NCI-H2081 (cell line): ENCODE data around the gene RALGPS1.
"Not testable (repeated sequence)": the region's sequence is repeated elsewhere in the genome, so short reads cannot be mapped to it uniquely, and the experiment has no call there.

Experiments
- DNase-seq, 2 experiments: peaks; one replicate each; lab custom pipeline; 2025; lab: John Stamatoyannopoulos, UW

The RALGPS1 gene

DNA sequence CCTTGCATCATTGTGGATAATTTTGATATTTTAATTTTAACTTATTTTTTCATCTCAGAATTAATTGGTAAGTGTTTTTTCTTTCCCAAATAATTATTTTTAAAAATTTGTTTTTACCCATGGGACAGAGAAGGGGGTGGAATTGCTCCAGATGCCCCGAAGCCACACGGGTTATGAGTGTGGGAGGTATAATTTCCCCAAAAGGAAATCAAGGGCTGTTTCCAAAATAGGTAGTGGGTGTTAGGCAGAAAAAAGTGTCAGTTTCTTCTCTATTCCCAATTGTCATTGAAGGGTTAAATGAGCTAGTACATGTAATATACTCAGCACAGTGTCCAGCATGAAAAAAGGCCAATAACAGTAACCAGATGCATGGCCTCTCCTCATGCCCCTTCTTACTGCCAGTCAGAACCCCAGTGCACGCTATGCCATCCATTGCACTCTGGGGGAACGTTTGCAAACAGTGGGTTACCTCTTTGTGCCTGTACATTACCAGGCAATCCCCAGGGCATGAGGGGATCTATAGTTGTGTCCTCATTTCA lies 244.3 kb downstream of the RALGPS1 start:
- no peak for DNase-seq

DNA sequence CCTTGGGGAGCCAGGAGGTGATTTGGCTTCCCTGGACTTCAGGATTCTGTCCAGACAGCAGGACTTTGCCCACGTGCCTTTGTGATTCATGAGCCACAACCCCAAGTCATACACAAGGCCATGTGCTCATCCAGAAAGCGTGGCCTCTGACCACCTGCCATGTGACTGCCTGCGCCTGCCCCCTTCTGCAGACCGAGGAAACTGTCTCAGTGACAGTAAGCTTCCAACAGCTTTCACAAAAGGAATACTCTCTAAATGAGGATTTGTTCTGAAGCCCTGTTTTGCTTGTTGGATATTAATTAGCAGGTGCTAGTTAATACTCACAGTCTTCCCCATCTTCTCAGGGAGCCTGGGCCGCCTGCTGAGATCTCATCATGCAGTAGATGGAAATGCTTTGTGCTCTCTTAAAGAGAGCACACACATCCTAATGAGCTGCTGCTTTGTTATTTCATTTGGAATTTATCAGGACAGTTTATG lies 244.8 kb downstream of the RALGPS1 start:
- DNase-seq, result no peak

DNA sequence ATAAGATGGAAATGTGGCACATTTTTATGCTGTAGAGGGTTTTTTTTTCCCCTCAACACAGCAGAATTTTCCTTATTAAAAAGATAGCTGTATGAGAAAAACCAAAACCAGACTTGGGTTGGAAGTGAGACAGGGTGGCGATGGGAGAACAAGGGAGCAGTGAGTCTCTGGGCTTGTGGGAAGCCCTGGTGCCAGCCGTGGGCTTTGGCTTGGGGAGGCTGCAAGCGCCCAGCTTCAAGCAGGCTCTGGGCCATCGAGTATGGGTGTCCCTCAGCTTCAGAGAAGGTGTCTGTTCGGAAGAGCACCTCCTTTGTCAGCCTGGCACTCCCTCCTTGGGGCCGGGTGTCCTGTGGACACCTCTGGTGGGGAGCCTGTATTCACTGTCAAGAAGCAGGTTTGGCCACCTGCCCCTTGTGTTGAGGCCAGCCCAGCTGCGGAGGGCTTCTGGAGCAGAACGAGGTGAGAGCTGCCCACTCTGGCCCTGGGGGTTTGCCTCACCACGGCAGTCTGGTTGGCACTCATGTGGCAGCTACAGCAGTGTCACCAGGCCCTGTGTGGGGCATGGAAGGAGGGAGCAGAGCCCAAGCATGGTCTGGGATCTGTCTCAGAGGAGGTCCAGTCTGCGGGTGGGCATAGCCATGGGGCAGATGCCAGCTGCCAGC lies 245.5 kb downstream of the RALGPS1 start:
- DNase-seq, result no peak

DNA sequence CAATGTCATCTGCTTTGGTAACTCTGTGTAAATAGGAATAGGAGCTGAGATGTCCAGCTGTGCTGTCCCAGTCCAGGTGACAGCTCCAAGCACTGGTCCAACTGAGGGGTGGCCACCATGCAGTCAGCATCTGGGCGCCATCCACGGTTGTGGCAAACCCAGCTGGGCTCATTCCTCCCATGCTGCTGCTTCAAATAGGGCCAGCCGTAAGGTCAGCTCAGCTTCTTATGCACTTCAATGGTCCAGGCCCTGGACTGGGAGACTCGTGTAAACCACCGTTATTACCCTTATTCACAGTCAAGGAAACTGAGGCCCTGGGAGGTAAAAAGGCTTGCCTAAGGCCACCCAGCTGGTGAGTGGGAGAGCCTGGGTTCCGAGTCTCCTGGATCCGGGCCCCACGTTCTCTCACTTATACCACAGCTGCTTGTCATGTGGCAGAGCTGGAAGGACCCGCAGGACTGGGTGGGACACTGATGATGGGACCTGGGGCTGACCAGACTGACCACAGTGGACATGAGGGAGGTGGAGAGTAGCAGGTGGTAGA lies 246.6 kb downstream of the RALGPS1 start:
- DNase-seq, result no peak

DNA sequence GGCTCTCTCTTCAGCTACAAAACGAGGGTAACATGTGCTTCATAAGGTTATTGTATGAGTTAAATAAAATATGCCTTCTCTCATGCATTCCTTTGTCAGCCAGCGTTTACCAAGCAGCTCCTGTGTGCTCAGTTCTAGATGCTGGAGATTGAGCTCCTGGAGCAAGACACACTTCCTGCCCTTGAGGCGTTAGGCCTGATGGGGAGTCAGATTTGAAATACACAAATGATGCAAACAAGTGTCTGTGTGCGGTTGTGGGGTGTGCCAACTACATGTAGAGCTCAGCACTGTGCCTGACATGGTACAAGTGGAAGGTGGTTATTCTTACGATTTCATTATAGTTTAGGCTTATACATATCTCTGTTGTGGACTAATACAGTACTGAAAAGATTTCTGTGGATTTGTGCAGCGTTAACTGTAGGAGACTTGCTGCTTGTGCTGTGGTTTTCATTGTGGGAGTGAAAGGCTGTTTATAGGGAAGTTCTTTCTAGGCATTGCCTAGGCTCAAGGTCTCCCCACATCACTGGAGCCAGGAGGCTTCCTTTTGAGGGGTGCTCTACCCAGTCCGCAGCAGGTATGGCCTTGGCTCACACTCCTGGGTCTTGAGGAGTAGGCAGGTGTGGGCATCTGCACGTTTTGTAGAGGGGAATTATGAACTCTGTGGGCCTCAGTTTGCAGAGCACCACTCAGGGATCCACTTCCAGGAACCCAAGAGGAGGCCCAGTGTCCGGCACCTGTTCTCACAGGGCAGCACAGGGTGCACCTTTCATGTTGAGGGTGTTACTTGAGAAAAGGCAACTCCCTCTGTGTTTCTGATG lies 247.7 kb downstream of the RALGPS1 start:
- no peak for DNase-seq

DNA sequence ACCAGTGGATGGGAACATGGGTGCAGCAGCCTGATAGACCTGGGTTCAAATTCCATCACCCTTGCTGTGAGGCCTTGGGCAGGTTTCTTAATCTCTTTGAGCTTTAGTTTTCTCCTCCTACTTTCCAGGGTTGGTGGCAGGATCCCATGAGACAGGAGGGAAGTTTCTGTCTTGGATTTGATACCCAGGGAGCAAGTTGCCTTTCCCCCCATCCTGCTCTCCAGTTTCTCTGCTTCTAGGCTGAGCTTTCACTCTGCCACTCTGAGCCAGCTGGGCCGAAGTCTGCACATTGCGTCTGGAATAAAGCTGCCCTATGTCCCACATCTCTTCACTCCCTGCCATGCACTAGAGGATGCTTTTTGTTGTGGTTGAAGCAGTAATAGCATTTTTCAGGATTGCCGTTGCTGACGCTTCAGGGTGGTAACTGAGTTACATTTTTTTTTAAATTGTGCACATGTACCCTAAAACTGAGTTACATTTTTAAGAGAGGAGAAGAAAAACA lies 248.3 kb downstream of the RALGPS1 start:
- no peak for DNase-seq

DNA sequence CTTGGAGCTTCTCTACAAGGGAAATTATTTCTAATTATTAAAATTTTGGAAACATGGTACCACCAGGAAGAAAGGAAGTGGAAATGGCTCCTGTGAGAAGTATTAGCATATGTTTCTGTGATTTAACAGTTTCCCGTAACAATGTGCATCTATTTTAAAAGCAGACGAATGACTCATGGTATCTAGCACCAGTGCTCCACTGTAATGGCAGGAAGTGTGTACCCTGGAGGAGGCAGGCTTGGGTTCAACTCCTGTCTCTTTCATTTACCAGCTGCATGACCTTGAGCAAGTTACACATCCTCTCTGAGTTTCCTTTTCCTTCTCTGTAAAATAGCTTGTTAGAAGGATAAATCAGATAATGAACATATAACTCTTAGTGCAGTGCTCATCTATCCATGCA lies 248.8 kb downstream of the RALGPS1 start:
- no peak for DNase-seq

DNA sequence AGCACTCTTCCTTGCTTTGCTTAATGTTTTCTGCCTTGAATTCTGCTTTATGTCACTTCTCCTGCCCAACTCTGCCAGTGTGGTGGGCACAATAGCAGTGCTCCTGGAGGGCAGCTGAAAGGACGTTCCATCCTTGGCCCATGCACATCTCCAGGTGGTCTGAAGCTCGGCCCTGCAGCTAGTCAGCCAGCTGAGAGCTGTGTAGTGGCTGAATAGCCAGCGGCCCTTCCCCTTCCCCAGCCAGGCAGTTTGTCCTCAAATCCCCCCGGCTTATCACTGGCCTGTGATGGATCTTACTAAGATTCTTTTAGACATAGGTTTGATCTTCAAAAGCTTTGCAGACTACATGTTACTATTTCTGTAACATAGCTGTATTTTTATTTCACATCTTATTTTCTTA lies 250.5 kb downstream of the RALGPS1 start:
- DNase-seq, result no peak

DNA sequence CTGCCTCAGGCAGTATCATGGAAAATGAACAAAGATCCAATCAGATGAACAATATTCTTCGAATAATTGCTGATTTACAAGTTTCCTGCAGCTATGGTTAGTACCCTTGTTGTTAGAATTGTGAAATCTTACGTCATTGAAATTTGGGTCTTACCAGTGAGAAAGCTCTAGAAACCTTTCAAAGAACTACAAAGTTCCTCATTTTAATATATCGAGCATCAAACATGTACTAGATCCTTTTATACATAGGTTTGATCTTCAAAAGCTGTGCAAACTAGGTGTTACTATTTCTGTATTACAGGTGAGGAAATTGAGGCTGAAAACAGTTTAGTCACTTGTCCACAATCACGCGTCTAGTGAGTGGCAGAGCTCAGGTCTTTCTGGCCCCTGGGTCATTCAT lies 251.5 kb downstream of the RALGPS1 start:
- DNase-seq, result no peak

DNA sequence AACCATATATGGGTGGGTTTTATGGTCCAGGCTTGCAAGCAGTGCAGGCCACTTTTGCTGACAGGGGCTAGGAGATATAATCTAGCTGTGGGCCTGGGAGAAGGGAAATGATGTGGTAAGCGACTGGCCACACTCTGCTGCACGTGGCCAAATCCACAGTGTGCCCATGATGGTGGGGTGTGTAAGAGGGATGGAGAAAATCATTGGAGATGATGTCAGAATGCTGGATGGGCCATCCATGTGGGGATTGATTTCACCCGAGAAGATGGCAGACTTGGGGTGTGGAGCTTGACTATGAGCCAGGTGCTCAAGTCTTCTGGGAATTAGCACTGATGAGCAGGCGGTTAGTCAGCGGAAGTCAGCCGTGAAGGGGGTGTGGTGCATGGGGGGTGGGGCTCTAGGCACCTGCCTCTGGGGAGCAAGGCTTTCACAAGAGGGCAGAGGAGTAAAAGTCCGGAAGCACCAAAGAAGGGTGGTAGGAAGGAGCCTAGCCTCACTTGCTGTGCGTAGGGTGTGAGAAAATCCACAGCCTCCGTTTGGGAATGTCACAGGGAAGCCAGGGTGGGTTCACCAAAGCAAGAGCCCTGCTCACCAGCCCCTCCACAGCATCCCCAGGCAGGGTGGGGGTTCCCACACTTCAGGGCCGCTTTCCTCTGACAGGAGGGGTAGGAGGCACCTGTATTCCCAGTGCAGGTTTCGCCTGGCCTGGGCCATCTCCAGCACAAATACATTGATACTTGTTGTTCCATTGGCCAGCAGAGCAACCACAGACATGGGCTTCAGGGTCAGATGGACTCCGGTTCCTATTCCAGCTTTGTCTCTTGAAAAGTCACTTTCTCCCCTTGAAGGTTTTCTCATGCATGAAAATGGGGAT lies 252.3 kb downstream of the RALGPS1 start:
- no peak for DNase-seq

DNA sequence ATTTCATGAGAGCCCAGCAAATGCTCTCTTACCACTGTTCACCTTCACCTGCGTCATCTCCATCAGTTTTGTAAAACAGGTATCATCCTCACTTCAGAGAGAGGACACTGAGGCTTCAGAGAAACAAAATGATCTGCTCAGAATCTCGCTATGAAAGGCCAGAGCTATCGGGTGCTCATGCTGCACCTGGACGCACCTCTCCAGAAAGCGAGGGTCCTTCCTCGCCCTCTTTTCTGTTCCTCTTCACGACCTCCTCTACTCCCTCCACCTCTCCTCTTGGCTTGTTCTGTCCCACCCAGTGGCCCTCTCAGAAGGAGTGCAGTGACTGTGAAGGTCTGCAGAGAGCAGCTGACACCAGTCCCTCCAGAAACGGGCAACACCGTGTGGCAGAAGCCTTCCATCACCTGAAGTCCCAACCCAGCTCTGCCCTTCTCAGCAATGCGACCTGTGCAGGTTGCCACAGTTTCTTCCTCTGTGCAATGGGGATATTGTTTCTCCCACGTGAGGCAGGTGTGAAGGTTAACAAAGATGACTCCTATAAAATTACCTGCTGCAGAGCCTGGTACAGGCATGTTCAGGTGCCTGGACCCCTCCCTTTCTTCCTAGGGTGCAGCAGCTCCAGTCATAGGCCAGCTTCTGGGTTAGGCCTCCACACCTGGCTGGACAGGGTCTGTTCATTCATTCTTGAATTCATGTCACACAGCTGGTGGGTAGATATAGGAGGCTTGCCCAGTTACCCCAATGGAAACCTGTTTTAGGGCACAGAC lies 253.2 kb downstream of the RALGPS1 start:
- no peak for DNase-seq

DNA sequence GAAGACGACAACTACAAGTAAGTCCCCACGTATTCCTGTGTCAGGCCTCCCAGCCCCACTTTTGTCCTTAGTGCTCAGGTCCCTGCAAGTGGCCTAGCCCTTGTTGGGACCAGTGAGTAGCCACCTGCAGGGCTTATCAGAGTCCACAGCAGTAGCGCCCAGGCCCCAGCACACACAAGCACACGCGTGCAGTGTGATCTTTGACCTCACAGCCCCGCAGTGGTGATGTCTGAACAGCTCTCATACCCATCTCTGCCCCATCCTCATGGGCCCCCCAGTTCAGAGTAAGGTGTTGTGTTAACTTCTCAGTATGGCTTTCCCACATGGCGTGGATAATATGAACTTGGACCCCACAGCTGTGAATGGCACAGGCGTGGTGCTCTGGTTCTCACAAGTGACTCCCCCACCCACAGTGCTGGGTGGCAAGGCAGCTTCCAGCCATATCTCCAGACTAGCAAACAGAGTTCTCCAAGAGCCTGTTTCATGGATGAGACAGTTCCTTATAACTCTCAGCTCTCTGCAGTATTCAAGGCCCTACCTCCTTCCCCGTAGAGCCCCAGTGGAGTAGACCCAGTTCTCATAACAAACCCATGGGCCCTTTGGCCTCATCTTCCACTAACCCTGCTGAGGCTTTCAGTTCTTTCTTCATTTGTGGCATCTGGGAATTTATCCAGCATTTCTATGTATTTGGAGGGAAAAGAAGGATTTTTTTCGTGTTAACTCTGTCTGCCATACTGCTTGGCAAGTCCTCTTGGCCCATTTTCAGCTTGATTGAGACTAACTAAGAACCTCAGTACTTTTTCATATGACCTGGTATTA lies 254.4 kb downstream of the RALGPS1 start:
- DNase-seq, result no peak

DNA sequence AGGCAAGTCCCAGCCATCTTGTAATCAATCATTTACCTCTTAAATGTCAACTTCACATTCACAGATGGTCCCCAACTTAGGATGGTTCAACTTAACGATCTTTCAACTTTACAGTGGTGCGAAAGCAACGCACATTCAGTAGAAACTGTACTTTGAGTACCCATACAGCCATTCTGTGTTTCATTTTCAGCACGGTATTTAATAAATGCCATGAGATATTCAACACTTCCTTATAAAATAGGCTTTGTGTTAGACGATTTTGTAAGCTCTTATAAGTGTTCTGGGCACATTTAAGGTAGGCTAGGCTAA lies 254.9 kb downstream of the RALGPS1 start:
- DNase-seq, result no peak

DNA sequence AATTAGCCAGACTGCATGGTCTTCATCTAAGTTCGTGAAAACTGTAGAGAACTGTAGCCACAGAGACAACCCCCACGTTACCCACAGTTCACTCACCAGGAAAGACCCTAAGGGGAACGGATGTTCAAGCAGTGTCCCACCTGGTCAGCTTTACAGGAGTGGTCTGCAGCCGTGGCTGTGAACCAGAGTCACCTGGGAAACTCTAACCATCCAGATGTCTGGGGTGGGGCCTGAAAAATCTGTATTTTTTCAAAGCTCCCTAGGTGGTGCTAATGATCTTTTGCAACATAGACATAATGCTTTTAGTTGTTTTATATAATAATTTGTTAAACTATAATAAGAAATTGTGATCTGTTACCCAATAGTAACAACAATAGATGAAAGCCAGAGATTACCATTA lies 255.5 kb downstream of the RALGPS1 start:
- no peak for DNase-seq

DNA sequence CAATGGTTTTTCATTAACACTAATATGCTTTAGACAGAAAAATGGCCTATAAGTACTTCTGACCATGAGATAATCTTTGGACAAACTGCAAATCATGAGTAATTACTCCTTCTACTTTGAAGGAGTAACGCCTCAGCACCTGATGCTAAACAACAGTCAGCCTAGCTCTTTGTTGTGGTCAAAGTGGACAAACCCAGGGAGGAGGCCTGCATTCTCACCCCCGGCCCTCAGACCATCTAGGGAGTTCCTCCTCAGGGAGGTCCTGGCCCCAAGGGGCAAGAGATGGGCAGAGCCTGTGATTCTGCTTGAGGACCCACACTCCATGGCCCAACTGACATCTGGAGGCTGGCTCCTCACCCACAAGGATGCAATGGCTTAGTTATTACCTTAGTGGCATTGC lies 256.1 kb downstream of the RALGPS1 start:
- DNase-seq, result no peak

DNA sequence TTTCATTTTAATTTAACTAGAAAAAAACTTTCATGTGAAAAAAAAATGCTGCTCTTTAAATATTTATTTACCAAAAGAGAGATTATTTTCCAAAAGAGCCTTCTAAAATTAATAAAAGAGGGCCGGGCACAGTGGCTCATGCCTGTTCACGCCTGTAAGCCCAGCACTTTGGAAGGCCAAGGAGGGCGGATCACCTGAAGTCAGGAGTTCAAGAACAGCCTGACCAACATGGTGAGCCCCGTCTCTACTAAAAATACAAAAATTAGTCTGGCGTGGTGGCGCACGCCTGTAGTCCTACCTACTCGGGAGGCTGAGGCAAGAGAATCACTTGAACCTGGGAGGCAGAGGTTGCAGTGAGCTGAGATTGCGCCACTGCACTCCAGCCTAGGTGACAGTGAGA lies 256.8 kb downstream of the RALGPS1 start:
- DNase-seq, result not testable (repeated sequence)

DNA sequence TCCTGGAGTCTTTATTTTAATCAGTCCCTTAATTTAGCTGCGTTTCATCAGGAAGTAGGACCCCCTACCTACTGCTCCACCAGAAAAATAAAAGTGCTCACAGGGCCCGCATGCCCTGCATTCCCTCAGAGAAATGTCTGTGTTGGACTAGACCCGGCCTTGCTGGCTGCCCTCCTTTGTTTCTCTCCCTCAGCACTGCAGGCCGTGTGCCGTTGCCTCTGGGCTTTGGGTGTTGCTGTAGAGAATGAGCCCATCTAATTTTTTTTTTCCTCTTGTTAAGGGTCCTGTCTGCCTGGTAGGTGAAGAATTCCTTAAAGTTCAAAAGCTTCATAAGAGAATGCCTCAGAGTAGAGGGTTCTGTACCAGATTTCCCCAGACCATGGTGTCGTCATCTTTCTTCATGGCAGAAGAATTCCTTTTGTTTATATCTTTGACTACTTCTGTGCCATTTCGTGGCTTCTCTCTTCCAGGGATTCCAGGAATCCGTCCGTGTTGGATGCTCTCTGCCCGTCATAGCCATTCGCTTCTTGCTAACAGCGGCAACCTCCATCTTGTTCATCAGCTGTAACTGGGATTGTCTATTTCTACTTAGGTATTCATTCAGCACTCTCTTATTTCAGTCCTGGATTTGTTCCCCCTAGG lies 257.6 kb downstream of the RALGPS1 start:
- DNase-seq, result no peak

DNA sequence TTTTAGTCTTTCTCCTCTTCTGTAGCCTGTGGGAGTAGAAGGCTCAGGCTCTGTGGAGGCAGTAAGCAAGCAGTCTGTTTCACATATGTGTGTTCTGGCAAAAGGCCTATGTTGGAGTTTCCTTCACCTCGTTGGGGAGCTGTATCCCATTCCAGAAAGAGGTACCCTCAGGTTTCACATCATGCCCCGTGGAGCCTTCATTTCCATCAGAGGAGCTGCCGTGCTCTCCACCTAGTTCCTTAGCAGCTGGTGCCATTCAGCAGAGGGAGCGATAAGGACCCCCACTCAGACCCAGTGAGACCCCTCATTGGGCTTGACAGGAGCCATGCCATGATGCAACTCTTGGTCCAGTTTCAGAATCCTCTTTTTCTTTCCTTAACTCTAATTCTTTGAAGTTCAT lies 258.5 kb downstream of the RALGPS1 start:
- no peak for DNase-seq

DNA sequence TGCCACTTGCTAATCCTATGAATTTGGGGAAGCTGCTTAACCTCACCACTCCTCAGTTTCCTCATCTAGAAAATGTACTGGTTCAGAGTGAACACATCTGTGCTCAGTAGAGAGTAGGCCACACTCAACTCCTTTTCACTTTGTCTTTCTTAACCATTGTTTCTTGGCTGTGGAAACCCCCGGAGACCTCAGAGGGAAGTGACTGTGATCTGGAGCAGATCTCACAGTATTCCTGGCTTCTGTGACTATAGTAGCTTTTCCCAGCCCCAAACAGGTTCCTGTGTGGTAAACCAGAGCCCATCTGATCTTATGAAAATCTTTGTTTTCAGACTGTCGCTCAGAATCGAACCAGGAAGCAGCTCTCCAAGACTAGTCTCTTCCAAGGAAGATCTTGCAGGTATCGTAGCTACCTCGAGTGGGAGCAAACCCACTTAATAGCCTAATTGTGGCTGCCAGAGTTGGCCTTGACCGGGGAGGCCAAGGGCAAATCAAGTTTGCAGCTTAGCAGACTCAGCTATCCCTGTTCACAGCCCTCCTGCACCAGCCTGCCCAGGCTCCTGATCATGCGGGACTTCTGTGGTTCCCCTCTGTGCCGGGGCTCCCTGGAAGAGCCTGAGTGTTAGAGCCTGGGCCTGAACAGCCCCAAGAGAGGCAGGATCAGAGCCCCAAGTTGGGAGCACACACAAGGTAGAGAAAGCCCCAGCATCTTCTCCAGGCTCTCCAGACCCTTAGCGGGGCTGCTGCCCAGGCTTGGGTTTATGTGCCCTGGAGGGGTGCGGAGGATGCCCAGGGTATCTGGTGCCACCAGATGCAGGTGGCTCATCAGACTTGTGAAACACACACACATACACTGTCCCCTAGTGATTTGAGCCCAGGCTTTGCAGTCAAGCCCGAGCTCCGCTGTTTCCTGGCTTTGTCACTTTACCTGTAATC lies 260.1 kb downstream of the RALGPS1 start:
- no peak for DNase-seq
